Measurements from ENCODE around the gene SPHK1. TPM values are rescaled to one million over a fixed set of nuclear protein-coding genes. Genes with fewer than 3 reads are reported as not detected.

Gene SPHK1
- total RNA-seq, 2 donors from 2014 or later = 12.2 to 46.5 TPM

GRCh38 chr17:76405607-76405966 lies 21.2 kb downstream of the SPHK1 start:
- Histone ChIP-seq H3K9me3 (no peaks in the 10 kb centered on the region), H3K36me3 (replicated peaks in 1 of 2; ENCODE audit: insufficient read depth in 1 of 2, low read depth in 2 of 2) (peaks cover 6 to 12% of the 10 kb centered on the region in 2 donors), H3K4me1 (peaks cover 10% of the 10 kb centered on the region), H3K27me3 (no peaks in the 10 kb centered on the region), H3K27ac (no peak overlapping the region), H3K4me3 (no peak overlapping the region)
- no peak for ATAC-seq
- intact Hi-C loops (cut with DNase I) = no loop called here
- peak in 1 of 4 donors; percentile 9 for DNase-seq
- TF ChIP-seq POLR2A (IDR thresholded peaks at IDR 0.05) (no peak), CTCF (IDR thresholded peaks at IDR 0.05) (no peak)
- WGBS, 2 donors = 90 to 99% methylated on average over 5 to 9 of the region's 9 CpGs

GRCh38 chr17:76405967-76406647 lies 21.7 kb downstream of the SPHK1 start:
- WGBS, 2 donors = 47 to 57% methylated on average over 14 to 16 of the region's 16 CpGs
- ATAC-seq = no peak
- Histone ChIP-seq H3K27me3 (no peaks in the 10 kb centered on the region), H3K27ac (no peak overlapping the region), H3K9me3 (no peaks in the 10 kb centered on the region), H3K4me3 (no peak overlapping the region), H3K36me3 (replicated peaks in 1 of 2; ENCODE audit: insufficient read depth in 1 of 2, low read depth in 2 of 2) (peaks cover 2 to 9% of the 10 kb centered on the region in 2 donors), H3K4me1 (peaks cover 10% of the 10 kb centered on the region)
- peak; percentile 36 to 73 (median 68) for DNase-seq
- intact Hi-C loops (cut with DNase I) = no loop called here
- TF ChIP-seq POLR2A (IDR thresholded peaks at IDR 0.05) (no peak), CTCF (IDR thresholded peaks at IDR 0.05) (no peak)

- ATAC-seq (no peak), DNase-seq (peak in 1 of 4 donors; percentile 7)
- Histone ChIP-seq H3K4me3 (no peak overlapping the region), H3K36me3 (replicated peaks in 1 of 2; ENCODE audit: insufficient read depth in 1 of 2, low read depth in 2 of 2) (peaks cover 0 to 4% of the 10 kb centered on the region in 2 donors), H3K27ac (no peak overlapping the region), H3K27me3 (no peaks in the 10 kb centered on the region), H3K9me3 (no peaks in the 10 kb centered on the region), H3K4me1 (peaks cover 10% of the 10 kb centered on the region)
- WGBS, 2 donors = 60 to 67% methylated on average over 4 of the region's 4 CpGs
- TF ChIP-seq POLR2A (IDR thresholded peaks at IDR 0.05) (no peak), CTCF (IDR thresholded peaks at IDR 0.05) (no peak)
- intact Hi-C loops (cut with DNase I) = no loop called here
These were observed 23.1 kb downstream of the SPHK1 start for GRCh38 chr17:76407509-76407908.

GRCh38 chr17:76408037-76408849 lies 23.8 kb downstream of the SPHK1 start:
- ATAC-seq = peak; percentile 78
- WGBS, 2 donors = 62 to 67% methylated on average over 11 to 12 of the region's 12 CpGs
- intact Hi-C loops (cut with DNase I) = no loop called here
- TF ChIP-seq POLR2A (IDR thresholded peaks at IDR 0.05) (no peak), CTCF (IDR thresholded peaks at IDR 0.05) (peak; percentile 67 to 88 (median 77))
- Histone ChIP-seq H3K27me3 (no peaks in the 10 kb centered on the region), H3K4me3 (no peak overlapping the region), H3K4me1 (peaks cover 10% of the 10 kb centered on the region), H3K27ac (no peak overlapping the region), H3K9me3 (no peaks in the 10 kb centered on the region), H3K36me3 (replicated peaks in 1 of 2; ENCODE audit: insufficient read depth in 1 of 2, low read depth in 2 of 2) (peaks cover 0 to 2% of the 10 kb centered on the region in 2 donors)
- peak; percentile 80 to 90 (median 82) for DNase-seq

All from body of pancreas (tissue), 4 donors.